Hematopoietic multipotent progenitor cell treated with erythropoietin and hydrocortisone succinate and interleukin-3 and kit ligand, for 8 days (in vitro differentiated cells): ENCODE data around the gene ZNF488.

ENCODE experiments used
- DNase-seq: peaks from one replicate; pipeline ENCODE4 v3.0.0-alpha.2; 2015

Gene ZNF488

GRCh38 chr10:47326306-47326926 lies 57.7 kb downstream of the ZNF488 start:
- DNase-seq = no peak

DNA sequence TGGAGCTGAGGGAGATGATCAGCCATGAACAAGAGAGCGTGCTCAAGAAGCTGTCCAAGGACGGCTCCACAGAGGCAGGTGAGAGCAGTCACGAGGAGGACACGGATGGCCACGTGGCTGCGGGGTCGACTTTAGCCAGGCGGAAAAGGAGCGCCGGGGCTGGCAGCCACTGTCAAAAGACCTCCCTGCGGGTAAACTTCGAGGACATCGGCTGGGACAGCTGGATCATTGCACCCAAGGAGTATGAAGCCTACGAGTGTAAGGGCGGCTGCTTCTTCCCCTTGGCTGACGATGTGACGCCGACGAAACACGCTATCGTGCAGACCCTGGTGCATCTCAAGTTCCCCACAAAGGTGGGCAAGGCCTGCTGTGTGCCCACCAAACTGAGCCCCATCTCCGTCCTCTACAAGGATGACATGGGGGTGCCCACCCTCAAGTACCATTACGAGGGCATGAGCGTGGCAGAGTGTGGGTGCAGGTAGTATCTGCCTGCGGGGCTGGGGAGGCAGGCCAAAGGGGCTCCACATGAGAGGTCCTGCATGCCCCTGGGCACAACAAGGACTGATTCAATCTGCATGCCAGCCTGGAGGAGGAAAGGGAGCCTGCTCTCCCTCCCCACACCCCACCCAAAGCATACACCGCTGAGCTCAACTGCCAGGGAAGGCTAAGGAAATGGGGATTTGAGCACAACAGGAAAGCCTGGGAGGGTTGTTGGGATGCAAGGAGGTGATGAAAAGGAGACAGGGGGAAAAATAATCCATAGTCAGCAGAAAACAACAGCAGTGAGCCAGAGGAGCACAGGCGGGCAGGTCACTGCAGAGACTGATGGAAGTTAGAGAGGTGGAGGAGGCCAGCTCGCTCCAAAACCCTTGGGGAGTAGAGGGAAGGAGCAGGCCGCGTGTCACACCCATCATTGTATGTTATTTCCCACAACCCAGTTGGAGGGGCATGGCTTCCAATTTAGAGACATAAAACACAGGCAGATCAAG lies 58.5 kb downstream of the ZNF488 start:
- no peak for DNase-seq

DNA sequence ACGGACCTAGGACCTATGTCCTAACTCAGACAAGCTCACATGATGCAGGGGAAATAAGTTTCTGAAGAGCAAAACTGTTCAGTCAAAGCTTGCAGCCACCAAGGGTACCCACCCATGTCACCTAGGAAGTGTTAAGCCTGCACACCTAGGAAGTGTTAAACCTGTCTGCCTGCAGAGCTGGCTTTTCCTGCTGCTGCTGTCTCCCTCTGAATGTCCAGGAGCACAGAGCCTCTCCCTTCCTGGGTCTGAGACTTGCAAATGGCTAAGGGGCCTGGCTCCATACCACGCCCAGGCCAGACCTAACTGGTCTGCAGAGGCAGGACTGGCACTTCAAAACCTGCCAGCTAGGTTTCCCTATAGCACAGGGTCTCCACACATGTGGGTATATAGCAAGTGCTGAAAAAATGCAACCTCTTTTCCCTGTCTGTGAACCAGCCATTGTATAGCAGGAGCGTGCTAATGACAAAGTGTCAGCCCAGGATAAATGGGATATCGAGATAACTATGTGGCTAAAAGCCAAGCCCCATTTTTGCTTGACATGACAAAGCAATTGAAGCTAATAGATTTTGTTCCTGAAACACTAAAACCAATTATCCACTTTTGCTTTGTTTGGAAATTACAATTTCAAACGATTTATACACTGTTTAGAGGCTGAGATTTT lies 60.3 kb downstream of the ZNF488 start:
- no peak for DNase-seq

- DNase-seq = no peak
These were observed 61.0 kb downstream of the ZNF488 start for GRCh38 chr10:47323087-47323486.

GRCh38 chr10:47322300-47323061 lies 61.6 kb downstream of the ZNF488 start, which contains the start of gene GDF2:
Gene GDF2 (plus strand): TSS chr10:47322454. CDS start chr10:47322669, 215 bp downstream.
- DNase-seq = peak; percentile 68

- DNase-seq = no peak
These were observed 62.4 kb downstream of the ZNF488 start for GRCh38 chr10:47321521-47322195.

GRCh38 chr10:47320812-47321211 lies 63.3 kb downstream of the ZNF488 start:
- DNase-seq = no peak

DNA sequence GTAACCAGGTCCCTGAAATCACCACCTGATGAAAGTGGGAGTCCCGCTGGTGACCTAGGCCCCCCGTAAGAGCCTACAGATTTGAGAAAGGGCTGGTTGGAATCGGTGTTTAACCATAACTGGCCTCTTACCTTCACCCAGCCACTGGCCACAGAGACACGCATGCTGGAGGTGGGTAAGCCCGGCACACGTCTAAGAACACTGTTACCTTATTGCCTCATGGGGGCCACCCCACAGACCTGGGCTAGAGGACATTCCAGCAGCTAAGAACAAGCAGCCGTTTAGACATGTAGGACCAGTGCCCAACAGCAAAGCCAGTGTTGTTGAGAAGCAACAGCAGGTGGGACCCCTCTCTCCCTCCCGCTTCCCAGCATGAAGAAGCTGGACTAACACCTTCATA lies 64.3 kb downstream of the ZNF488 start:
- DNase-seq = no peak

GRCh38 chr10:47318706-47319105 lies 65.4 kb downstream of the ZNF488 start:
- peak; percentile 10 for DNase-seq

- DNase-seq = no peak
These were observed 66.8 kb downstream of the ZNF488 start for GRCh38 chr10:47317251-47317650.

GRCh38 chr10:47316131-47316530 lies 68.0 kb downstream of the ZNF488 start:
- no peak for DNase-seq
